HG02798 (cell line): ENCODE measurements around the gene MARCHF6.
"Not testable (repeated sequence)": the region's sequence is repeated elsewhere in the genome, so short reads cannot be mapped to it uniquely, and the experiment has no call there.

ENCODE experiments used
- ATAC-seq: cut with Tn5 transposase; IDR thresholded peaks from one replicate; pipeline ENCODE4 v1.9.1; 2021; ENCODE audit warnings: mild to moderate bottlenecking; ENCODE audit not compliant: unreplicated experiment, poor library complexity

MARCHF6 gene

GRCh38 chr5:10348258-10348657 lies 5.2 kb upstream of the MARCHF6 start:
- no peak for ATAC-seq

DNA sequence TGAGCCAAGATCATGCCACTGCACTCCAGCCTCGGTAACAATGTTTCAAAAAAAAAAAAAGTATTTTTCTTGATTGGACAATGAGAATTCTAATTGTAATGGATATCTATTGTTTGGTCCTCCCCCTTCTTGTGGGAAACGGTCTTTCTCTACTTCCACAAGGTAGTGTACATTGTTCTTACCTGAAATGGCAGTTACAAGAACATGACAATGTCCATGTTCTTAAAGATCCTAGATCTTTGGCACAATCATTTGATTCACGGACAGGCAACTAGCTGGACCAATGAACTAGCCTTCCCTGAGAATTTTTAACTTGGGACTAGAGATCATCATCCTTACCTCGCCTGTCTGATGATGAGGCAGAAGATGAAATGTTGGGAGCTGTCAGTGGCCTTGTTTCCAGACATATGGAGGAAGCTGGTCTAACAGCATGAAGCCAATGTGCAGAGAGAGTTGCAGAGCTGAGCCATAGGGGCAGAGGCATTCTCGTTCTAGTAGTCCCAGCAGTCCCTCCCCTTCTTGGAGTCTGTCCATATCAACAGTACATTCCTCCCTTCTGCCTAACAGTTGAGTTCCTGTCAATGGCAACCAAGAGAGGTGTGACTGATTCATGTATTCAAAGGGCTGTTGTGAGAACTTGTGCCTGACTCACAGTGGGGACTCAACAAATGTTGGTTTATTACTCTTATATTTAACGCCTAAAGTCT lies 2.1 kb upstream of the MARCHF6 start:
- no peak for ATAC-seq

DNA sequence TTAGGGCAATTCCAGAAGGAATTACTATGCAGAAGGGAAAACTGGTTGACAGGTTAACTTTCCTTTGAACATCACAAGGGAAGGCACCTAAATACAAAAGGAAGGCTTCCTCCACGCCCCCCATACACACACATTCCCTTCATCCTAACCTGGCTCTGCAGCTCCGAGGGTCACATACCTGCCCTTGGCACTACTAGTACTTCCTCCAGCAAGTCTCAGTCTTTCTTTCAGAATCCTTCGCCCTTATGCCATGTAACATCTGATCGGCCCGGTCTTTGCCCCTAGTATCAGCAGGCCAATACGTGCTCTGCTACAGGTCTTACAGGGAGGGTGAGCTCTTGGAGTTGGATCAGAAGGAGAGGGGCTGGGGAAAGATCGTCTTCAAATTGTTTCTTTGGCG lies 1.6 kb upstream of the MARCHF6 start:
- ATAC-seq: no peak

GRCh38 chr5:10352430-10353240 lies 860 bp upstream of the MARCHF6 start:
- peak; percentile 9 for ATAC-seq

DNA sequence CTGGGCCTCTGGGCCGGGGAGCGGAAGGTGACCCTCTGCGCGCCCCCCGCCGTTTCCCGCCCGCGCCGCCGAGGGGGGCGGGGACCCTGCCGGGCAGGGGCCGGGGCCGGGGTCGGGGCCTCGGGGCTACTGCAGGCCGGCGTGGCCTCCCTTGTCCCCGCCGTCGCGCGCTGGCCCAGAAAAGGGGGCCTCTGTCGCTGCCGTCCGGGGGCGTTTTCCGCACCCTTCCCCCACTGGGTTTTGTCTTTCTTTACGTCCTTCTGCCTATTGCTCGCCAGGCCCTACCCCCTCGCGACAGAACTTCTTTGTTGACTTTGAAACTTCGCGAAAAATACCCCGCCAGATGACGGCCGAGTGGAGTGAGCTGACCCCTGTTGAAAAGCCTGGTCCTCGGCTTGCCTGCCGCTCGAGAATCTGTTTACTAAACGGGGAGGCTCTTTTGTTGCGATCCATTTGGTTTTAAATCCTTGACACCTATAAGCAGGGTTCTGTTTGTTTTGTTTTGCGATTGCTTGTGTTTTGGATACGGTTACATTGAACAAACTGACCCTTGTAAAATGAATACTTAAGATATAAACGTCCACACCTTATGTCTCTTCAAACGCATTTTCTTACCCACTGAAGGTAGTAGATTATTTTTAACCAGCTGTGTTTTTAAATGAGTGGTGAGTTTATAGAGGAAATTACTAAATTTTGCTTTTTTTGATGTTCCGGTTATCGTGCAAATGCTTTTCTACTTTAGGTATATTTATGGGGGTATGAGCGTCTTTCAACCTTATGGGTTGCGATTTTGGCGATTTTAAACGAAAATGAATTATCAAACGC lies 765 bp downstream of the MARCHF6 start:
- ATAC-seq: peak; percentile 25

DNA sequence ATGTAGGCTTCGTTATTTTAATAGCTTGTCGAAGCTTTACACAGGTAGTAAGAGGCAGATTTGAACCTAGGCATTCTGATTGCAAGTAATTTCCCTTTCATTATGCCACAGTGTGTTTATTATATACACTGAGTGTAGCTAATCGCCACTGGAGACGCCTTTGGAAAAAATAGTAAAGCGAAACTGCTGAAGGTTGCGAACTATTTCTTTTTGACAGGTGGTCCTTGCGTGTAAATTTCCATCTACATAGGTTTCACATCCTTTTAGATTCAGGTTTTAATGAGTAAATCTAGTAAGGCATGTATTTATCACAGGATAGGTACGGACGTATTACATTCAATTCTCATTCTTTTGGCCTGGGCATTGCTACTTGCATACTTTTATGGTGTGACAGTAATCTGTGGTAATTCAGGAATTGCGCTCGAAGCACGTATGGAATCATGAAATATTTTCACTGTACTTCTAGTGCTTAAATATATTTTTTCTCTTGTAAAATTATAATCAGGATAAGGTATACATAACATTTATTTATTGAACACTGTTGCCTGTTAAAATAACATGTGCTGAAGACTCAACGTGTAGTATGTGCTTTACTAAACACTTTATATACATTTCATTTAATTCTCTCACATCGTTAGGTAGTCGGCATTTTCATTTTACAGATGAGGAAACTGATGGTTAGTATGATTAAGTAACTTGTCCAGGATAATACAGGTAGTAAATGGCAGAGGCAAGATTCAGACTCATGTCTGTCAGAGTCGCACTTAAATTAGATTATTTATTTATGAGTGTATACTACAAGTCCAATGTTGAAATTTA lies 1.8 kb downstream of the MARCHF6 start:
- no peak for ATAC-seq

- no peak for ATAC-seq
Observed at GRCh38 chr5:10358999-10359398, 5.5 kb downstream of the MARCHF6 start.

DNA sequence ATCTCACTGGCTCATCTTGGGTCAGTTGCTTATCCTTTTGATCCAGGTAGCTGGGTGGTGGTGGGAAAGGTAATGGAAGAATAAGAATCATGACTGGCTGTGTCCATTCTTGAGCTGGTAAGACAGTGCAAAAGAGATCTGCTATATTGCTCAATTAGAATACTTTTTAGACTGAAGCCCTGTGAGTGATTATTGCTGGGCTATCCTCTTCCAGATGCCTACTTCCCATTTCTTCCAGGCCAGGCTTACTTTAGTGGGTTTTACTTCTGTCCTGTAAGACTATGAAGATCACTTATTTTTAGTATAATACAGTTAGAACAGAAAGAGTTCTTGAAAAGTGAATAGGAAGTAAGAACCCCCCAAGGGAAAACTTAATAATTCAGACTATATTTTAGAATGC lies 7.2 kb downstream of the MARCHF6 start:
- ATAC-seq: no peak

DNA sequence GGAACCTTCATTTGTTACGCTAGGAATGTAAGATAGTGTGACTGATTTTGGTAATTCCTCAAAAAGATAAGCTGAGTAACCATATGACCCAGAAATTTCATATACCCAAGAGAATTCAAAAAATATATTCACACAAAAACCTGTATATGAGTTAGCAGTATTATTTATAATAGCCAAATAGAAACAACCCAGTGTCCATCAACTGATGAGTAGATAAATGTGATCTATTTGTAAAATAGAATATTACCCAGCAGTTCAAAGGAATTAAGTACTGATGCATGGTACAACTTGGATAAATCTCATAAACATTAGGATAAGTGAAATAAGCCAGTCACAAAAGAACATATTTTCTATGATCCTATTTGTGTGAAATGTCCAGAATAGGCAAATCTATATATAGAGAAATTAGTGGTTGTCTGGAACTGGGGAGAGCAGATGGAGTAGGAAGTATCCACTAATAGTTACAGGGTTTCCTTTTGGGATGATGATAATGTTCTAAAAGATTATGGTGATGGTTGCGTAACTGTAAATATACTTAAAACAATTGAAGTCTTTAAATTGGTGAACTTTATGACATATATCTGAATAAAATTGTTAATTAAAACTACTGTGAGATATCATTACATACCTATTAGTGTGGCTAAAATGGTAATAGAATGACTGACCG lies 10.2 kb downstream of the MARCHF6 start:
- no peak for ATAC-seq

GRCh38 chr5:10364186-10364689 lies 10.7 kb downstream of the MARCHF6 start:
- no peak for ATAC-seq

- no peak for ATAC-seq
Observed at GRCh38 chr5:10365782-10366181, 12.3 kb downstream of the MARCHF6 start.

- ATAC-seq: no peak
Observed at GRCh38 chr5:10366310-10367272, 13.1 kb downstream of the MARCHF6 start.

DNA sequence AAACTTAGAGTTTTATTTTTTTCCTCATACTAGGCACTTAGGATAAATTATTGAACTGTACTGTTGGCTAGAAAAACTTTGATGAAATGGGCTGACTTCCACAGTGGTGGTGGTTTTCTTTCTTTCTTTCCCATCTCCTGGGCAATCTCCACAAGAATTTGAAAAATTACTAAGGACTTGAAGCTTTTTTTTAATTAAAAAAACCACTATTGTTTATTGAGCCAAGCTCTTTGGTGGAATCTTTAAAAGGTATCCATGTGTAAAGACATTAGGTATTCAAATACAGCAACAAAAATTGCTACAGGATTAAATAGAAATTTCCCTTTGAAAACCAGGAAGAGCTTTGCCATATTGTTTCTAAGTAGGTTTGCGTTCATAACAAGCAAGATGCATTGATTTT lies 14.1 kb downstream of the MARCHF6 start:
- no peak for ATAC-seq

DNA sequence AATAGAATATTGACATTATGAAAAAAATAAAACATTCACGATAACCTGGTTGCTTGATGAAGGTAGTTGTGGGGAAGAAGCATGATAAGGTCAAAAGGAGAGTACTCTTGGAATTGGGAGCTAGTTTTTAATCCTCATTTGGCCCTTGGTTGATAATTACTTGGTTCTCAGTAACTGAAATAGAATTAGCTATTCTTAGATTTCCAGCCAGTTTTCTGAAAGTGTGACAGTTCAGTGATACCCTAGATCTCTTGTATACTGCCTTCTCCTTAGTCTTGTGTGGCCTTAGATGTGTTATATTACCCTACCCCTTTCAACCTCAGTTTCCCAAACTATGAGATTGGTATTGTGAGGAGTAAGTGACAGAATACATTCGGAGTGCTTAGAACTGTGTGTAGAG lies 17.4 kb downstream of the MARCHF6 start:
- no peak for ATAC-seq

- ATAC-seq: not testable (repeated sequence)
Observed at GRCh38 chr5:10371369-10371768, 17.9 kb downstream of the MARCHF6 start.

DNA sequence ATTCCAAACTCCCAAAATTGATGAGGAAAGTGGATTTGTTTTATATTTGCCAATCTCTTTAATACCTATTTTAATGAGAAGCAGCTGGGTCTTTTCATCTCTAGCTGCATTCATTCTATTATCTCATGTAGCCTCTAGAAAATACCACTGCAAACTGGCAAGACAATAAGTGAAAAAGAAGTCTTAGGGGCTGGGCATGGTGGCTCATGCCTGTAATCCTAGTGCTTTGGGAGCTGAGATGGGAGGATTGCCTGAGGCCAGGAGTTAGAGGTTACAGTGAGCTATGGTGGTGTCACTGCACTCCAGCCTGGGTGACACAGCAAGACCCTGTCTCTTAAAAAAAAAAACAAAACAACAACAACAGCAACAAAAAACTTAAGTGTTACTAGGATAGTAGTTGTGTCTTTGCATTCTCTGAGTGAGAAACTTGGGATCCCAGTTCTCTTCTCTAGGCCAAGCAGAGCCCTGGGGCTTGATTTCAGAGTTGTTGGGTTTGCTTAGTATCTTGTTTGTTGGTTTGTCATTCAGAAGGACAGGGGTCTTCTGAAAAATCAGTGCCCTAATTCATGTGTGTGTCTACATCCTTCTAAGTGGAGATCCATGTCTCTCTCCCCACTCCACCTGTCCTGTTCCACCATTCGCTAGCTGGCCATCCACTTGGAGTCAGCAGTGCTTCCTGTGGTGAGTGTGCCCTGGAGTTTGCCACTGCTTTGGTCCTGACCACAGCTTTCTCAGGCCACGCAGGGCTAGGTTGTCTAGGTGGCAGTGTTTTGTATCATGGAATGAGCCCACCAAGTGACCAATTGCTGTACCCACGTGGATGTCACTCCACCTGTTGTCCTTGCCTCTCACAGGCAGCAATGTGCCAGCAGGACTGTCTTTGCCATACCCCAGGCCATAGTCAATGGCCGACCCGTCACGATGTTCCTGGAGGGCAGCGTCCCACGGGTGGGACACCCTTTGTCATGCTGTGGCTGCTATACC lies 19.5 kb downstream of the MARCHF6 start:
- ATAC-seq: no peak
